Stimulated activated CD4-positive, alpha-beta T cell treated with anti-CD3 and anti-CD28 coated beads, Interleukin-1b, Interleukin-23, amount 100 ng/mL, for 4 hours (primary cell): ENCODE data around the gene CTXN1.
A peak's percentile ranks its signal among the peaks of the same experiment; 100 is the strongest.
"Not testable (repeated sequence)": the region's sequence is repeated elsewhere in the genome, so short reads cannot be mapped to it uniquely, and the experiment has no call there.

ENCODE experiments used
- DNase-seq, 2 donors: peaks; one replicate each; pipeline ENCODE4 v3.0.0-alpha.2; 2020; ENCODE audit warnings: low read depth in 2 of 2

CTXN1 gene

DNA sequence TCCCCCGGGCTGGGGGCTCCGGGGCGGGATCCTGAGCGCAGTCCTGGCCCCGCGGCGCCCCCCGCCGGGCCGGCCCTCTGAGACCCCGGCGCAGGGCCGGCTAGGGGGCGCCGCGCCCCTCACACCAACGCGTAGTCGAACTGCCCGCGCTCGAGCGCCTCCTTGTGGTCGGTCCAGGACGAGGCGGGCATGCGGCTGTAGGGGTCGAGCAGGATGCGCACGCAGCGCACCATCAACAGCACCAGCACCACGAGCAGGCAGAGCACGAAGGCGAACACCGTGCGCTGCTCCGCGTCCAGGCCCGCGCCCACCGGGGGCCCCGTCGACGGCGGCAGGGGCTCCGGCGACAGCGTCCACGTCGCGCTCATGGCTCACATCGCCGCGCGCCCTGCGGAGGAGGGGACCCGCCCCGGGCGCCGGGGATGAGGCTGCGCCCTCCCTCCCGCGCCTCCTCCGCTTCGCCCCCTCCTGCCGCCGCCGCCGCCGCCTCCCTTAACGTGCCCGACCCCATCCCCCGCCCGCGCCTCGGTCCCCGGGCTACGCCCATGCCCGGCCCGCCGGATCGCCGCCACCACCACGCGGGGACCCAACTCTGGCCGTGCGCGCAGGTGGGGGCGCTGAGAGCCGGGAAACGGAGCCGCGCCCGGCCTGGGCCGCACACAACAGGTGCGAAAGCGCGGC is 624 bp downstream of the CTXN1 start:
- peak; percentile 70 to 72 for DNase-seq

DNA sequence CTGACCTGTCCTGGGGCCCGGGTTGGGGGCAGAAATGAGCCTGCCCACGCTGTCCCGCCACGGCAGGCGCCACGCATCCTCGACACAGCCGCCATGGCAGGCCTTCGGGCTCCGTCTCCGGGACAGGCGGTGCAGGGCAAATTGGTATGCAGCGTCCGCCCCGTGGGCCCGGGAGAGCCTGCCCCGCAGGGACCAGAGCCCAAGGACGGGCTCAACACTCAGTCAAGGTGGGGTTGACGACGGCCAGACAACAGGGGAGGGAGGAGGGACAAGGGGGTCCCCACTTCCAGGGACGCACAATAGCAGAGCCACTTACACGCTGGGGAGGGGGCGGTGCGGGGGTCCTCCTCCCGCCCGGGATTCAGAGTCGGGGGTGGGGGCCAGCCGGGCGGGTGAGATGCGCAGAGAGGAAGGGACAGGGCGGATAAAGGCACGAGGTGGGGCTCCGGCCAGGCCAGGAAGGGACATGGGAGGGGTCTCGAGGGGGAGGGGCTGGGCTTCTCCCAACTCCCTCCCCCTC is 1.2 kb downstream of the CTXN1 start:
- no peak for DNase-seq

DNA sequence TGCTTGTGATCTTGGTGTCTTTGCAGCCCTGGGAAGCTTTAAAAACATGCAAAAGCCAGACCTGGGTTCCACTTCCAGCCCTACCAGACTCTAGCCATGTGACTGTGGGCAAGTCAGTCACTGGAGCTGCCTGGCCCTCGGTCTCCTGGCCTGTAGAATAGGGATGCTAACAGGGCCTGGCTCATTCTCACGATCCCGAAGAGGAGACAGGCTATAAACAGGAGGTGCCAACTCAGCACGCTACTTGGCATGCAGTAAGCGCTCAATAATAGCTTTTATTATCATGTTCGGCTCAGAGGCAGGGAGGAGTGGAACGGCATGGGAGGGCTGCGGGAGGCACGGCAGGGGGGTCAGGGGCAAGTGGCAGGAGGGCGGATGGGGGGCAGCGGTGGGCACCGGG is 1.7 kb downstream of the CTXN1 start:
- DNase-seq, result no peak

DNA sequence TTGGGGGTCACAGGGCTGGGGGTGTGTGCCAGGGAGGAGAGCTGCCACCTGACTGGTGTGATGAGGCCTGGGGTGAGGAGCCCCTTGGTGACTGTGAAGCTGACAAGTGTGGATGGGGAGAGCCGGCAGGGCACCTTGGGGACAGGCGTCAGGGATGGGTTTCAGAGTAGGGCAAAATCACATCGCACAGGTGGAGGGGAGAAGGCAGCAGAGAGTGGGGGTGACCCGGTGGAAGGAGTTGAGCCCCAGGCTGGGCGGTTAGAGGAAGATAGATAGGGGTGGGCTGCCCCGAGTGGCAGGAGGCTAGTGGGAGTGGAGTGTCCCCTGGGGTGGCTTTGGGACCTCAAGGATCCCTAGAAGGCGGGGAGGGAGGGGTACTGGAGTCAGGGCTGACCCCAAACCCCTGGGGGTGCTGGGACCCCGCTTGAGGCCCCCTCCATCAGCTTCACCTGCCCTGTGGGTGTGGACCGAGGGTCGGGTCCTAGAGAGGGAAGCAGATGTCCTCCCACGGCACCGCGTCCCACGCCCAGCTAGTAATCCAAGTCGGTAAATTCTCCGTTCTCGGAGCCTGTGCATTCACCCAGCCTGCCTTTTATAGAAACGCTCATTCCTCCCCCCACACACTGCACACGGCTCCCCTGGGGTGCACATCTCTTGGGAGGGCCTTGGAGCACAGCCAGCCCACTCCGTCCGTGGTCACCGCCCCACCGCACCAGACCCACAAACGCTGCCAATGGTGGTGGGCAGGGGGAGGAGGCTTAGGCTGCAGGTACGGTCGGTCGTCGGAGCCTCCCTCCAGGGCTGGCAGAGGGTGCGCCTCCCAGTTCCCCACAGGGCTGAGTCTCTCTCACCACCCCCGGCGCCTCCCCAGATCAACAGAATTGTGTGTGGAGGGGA is 2.4 kb downstream of the CTXN1 start:
- no peak for DNase-seq

DNA sequence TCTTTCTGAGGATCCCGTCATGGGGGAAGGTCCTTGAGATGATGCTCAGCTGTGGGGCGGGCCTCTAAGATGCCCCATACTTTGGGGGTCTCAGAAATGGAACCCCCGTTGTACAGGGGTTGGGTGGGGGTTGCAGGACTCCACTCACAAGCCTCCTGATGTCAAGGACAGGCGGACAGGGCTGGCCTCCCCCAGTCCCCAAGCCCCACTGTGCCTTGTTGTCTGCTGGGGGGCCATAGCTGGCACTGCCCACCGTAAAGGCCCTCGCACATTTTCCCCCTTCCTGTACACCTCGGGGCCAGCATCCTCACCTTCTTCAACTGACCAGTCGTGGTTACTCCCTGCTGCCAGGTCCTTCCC is 3.1 kb downstream of the CTXN1 start:
- no peak for DNase-seq

DNA sequence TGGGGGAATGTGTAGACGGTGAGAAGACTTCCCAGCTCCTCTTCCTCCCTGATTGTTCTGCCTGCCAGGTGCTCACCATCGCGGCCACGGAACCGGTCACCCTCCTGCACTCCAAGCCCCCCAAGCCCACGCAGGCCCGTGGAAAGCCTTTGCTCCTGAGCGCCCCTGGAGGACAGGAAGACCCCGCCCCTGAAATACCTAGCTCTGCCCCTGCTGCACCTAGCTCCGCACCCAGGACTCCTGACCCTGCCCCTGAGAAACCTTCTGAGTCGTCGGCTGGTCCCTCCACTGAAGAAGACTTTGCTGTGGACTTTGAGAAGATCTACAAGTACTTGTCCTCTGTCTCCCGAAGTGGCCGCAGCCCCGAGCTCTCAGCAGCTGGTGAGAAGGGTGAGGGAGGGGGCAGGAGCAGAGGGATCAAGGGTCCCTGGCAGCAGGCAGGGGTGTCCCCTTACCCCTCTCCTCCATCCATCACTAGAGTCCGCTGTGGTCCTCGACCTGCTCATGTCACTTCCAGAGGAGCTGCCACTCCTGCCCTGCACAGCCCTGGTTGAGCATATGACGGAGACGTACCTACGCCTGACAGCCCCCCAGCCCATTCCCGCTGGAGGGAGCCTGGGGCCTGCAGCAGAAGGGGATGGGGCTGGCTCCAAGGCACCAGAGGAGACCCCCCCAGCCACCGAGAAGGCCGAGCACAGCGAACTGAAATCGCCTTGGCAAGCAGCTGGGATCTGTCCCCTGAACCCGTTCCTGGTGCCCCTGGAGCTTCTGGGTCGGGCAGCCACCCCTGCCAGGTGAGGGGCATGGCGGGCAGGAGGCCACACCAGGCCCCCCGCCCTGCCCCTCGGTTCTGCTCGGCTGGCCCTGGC is 3.7 kb downstream of the CTXN1 start:
- DNase-seq, result no peak

DNA sequence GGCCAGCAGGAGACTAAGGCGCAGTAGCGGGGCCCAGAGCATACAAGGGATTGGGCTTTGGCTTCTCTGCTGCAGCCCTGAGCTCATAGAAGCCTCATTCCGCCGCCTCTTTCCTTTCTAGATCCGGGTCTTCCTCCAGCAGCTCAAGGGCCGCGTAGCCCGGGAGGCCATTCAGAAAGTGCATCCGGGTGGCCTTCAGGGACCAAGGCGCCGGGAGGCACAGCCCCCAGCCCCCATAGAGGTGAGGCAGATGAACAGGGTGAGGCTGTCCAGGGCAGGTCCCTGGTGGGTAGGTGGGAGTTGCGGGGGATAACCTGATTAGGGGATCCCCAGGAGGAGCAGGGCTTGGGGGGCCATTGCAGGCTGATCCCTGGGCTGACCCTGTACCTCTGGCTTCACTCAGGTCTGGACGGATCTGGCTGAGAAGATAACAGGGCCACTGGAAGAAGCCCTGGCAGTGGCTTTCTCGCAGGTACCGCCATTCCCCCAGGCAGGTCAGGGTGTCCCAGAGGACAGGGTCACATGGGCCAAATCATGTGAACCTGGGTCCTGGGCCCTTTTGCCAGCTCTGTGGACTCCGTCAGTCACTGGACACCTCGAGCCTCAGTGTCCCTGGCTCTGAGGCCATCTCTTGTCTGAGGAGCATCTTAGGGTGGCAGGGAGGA is 4.5 kb downstream of the CTXN1 start:
- no peak for DNase-seq

DNA sequence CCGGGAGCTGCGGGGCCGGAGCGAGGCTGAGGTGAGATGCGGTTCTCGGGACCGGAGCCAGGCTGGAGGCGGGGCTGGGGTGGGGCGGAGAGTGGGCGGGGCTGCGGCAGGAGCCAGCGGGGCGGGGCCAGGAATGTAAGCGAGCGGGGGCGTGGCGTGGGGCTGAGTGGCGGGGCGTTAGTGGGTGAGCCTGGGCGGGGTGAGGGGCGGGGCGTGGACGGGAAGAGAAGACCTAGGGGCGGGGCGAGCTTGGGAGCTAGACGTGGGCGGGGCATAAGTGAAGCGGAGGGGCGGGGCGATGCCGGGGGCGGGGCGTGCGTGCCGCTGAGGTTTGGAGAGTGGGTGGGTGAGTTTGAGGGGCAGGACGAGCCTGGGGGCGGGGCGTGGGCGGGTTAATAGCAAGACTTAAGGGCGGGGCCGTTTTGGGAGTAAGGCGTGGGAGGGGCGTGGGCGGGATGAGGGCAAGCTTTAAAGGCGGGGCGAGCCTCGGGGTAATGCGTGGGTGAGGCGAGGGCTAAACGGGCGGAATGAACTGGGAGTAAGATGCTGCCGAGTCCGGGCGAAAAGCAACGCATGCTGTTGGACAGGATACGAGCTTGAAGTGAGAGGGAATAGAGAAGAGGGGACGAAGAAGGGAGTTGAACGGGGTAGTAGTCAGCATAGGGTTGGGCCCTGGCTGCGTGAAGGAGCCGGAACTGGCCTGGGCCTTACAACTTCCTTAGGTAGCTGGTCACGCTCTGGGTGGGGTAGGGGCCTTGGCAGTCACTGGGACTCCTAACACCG is 5.2 kb downstream of the CTXN1 start:
- DNase-seq, result peak; percentile 100

DNA sequence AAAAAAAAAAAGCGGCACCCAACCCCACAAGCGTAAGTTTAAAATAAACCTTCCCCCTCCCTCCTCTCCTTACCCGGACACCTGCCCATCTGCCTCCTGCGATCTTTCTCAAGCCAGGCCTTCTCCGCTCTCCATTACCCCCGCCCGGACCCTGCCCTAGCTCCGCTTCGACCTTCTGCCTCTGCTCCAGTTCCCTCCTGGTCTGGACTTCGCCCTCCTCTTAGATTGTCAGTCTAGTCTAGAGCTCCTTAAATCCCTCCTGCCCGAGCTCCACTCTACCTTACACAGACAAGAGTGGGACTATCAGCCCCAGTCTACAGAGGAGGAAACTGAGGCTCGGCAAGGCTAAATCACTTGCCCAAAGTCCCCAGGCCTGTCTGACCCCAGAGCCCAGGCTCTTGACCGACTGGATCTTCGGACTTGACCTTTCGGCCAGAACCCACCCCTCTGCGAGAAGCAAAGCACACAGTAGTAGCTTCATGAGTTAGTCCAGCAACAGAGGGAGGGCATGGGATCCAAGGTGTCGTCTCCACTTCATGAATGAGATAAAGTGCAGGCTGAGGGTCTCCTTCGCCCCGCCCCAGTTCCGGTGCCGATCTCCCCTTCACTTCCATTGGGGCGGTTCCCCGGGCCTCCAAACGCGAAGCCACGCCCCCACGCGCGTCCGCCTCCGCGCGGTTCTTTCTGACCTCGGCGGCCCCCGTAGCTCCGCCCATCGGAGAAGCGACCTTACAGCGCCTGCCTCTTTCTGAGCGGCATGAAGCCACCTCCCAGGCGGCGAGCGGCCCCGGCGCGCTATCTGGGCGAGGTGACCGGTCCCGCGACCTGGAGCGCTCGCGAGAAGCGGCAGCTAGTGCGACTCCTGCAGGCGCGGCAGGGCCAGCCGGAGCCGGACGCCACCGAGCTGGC is 6.1 kb downstream of the CTXN1 start, which contains the start of gene SNAPC2:
Gene SNAPC2 (plus strand): TSS at position 729 of the 909 bp plus-strand sequence. CDS start 29 bp downstream, at position 758.
- DNase-seq, result peak; percentile 92 to 93

DNA sequence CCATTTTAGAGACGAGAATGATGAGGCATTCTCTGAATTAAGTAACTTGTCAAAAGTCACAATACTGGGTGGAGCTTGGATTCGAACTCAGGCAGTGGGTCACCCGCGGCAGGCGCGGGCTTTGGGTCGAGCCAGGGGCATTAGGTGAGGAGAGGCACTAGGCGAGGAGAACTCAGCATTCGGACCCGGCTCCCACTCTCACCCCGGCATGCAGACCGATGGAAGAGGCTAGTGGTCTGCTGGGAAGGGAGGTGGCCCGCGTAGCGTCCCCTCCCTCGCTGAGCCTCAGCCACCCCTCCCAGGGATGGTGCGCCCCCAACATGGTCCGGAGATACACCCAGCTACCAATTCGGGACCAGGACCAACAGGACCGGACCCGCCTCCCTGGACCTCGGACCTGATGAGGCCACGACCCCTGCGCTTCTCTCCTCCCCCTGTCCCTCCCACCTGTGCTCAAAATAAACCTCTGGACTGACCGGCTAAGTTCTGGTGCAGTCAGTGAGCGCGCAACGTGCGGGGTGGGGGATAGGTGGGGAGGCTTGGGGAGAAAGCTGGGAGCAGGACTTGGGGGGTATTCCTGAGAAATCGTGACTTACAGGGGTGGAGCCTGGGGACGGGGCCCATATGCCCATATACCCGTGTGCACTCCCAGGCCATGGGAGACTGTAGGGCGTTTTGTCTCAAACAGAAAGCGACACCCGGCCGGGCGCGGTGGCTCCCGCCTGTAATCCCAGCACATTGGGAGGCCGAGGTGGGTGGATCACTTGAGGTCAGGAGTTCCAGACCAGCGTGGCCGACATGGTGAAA is 7.1 kb downstream of the CTXN1 start:
- no peak for DNase-seq

DNA sequence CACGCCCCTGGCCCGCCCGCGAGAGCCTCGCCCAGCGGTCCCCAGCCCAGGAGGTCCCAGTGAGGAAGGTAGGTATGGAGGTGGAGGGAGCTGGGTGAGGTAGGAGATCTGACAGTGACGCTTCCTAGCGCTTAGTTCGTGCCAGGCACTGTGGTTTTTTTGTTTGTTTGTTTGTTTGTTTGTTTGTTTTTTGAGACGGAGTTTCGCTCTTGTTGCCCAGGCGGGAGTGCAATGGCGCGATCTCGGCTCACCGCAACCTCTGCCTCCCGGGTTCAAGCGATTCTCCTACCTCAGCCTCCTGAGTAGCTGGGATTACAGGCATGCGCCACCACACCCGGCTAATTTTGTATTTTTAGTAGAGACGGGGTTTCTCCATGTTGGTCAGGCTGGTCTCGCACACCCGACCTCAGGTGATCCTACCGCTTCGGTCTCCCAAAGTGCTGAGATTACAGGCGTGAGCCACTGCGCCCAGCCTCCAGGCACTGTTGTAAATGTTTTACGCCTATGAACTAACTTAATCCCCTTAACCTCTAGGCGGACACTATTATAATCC is 7.8 kb downstream of the CTXN1 start:
- not testable (repeated sequence) for DNase-seq

DNA sequence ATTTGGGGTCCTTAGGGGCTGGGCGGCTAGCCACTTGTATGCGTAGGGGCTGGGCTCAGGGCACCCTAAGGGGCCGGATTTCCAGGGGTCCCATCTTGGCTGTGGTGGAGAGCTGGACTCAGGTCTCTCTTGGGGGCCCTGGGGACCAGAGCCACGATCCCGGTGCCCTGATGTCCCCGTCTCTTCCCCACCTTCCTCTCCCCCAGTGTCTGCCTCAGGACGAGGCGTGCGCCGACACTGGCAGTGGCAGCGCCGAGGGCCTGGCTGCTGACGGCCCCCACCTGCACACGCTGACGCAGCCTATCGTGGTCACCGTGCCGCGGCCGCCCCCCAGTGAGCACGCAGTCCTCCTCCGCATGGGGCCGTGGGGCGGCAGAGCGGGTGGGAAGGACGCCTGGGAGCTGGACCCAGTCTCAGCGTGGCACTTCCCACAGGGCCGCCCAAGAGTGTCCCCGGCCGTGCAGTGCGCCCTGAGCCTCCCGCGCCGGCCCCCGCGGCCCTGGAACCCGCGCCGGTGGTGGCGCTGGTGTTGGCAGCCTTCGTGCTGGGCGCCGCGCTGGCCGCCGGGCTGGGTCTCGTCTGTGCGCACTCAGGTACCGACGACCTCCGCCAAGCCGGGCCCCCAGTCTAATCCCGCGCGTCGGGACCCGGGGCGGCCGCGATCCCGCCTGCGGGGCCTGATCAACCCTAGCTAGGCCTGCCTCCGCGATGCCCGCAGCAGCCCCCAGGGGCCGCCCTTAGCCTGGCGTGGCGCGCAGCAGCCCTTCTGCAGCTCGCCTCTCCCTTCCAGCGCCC is 8.5 kb downstream of the CTXN1 start:
- DNase-seq, result peak; percentile 36 to 53

DNA sequence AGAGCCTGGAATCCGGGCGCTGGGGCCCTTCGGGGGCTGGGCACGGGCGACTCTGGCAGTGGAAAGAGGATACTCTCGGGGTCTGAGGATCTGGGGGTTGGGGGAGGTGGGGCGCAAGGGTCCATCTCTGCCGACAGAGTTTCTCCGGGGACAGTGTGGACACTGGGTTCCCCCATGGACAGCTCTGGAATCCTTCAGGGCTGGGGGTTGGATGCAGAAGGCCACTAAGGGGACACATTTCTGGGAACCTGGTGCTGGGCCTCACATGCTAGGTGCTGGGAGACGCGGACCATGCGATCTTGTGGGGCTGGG is 9.0 kb downstream of the CTXN1 start:
- DNase-seq, result no peak

DNA sequence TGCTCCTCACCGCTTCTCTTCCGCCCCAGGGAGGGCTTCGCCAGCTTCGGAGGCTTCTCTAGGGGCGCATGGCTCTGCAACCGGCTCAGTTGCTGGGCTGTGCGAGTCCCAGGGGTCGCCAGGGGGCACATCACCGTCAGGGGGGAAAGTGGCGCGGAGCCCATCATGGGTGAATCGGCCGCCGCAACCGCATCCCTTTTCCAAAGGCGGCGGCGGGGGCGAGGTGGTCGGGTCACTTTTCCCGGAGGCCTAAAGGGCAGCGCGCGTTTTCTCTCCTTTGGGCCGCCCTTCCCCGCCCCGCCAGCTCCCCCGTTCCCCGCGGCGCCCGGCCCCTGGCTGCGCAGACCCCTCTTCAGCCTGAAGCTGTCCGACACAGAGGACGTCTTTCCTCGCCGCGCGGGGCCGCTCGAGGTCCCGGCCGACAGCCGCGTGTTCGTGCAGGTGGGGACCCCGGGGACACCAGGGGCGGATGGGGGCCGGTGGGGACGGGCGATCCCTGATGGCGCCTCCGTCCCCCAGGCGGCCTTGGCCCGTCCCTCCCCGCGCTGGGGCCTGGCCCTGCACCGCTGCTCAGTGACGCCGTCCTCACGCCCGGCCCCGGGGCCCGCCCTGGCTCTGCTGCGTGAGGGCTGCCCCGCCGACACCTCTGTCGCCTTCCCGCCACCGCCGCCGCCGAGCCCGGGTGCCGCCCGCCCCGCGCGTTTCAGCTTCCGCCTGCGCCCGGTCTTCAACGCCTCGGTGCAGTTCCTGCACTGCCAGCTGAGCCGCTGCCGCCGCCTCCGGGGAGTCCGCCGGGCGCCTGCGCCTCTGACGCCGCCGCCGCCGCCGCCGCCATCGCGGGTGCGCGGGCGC is 9.6 kb downstream of the CTXN1 start:
- DNase-seq, result peak; percentile 28 to 53

DNA sequence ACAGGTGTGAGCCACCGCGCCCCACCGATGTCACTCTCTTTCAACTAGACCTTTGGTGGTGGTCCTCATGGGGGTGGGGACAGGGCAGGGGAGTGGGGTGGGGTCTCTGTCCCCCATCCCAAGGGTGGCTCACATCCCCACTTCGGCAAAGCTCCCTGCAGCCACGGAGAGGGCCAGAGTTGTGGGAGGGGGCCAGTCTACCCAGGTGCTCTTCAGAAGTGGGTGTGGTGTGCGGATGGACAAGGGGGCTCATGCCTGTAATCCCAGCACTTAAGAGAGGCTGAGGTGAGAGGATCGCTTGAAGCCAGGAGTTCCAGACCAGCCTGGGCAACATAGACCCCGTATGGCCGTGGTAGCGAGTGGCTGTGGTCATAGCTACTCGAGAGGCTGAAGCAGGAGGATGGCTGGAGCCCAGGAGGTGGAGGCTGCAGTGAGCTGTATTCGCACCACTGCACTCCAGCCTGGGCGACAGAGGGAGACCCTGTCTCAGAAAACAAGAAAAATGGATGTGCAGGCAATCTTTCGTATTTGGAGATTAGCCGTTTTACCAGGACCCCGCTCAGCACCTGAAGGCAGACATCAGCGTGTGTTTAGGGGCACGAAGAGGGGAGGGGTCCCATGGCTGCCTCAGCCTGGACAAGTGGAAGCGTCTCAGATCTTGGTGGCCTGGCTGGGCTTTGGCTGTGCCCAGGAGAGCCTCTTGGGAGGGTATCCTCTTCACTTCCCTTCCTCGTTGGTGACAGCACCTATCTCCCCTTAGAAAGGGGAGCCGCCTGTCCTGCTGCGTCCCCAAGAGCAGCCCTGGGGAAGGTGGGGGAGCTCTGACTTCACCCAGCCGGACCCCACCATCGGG is 10.5 kb downstream of the CTXN1 start:
- no peak for DNase-seq

DNA sequence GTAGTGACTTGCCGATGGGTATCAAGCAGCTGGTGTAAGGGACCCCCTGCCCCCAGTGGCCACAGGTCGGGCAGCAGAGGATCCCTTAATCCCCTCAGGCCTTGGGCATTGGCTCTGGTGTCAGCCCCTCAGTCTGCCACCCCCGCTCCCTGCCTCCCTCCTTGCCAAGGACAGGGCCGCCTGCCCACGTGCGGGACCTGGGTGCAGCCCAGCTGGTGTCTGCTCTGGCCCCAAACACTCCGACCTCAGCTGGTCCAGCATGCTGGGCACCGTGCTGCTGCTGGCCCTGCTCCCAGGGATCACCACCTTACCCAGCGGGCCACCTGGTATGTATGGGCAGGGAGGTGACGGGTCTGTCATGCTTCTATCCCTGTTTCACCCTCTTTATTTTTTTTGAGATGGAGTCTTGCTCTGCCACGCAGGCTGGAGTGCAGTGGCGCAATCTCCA is 11.3 kb downstream of the CTXN1 start, which contains the start of gene TGFBR3L:
Gene TGFBR3L (plus strand): TSS at position 233 of the 448 bp plus-strand sequence.
- no peak for DNase-seq
